NCI-H446 treated with DMSO at 0.1 percent for 48 hours (cell line): Measurements from ENCODE around the gene ARF1.

Experiments used
- DNase-seq: peaks from one replicate; lab custom pipeline; 2025; lab: John Stamatoyannopoulos, UW

The ARF1 gene

GRCh38 chr1:228082214-228082917 lies at the start of gene ARF1:
Gene ARF1, plus strand, starts transcription at chr1:228082708. Its CDS starts 14,407 bp downstream, at chr1:228097115.
- peak; percentile 85 for DNase-seq

GRCh38 chr1:228033376-228033775 lies 49.1 kb upstream of the ARF1 start:
- DNase-seq, result no peak

- no peak for DNase-seq
These were observed 47.3 kb upstream of the ARF1 start for GRCh38 chr1:228034954-228035837.

GRCh38 chr1:228035844-228036243 lies 46.7 kb upstream of the ARF1 start:
- no peak for DNase-seq

GRCh38 chr1:228036701-228037231 lies 45.7 kb upstream of the ARF1 start:
- no peak for DNase-seq

GRCh38 chr1:228037401-228038386 lies 44.8 kb upstream of the ARF1 start:
- DNase-seq, result no peak

- no peak for DNase-seq
These were observed 44.0 kb upstream of the ARF1 start for GRCh38 chr1:228038387-228039005.

- no peak for DNase-seq
These were observed 43.3 kb upstream of the ARF1 start for GRCh38 chr1:228039006-228039903.

GRCh38 chr1:228039986-228040385 lies 42.5 kb upstream of the ARF1 start:
- no peak for DNase-seq

GRCh38 chr1:228041316-228041715 lies 41.2 kb upstream of the ARF1 start:
- DNase-seq, result no peak

GRCh38 chr1:228042508-228042907 lies 40.0 kb upstream of the ARF1 start:
- no peak for DNase-seq

- DNase-seq, result no peak
These were observed 39.1 kb upstream of the ARF1 start for GRCh38 chr1:228043281-228043848.

- DNase-seq, result no peak
These were observed 37.5 kb upstream of the ARF1 start for GRCh38 chr1:228044961-228045360.

- no peak for DNase-seq
These were observed 37.1 kb upstream of the ARF1 start for GRCh38 chr1:228045405-228045804.

- DNase-seq, result no peak
These were observed 36.6 kb upstream of the ARF1 start for GRCh38 chr1:228045871-228046270.

- no peak for DNase-seq
These were observed 35.9 kb upstream of the ARF1 start for GRCh38 chr1:228046421-228047182.

GRCh38 chr1:228047183-228047466 lies 35.4 kb upstream of the ARF1 start:
- DNase-seq, result no peak

- no peak for DNase-seq
These were observed 34.4 kb upstream of the ARF1 start for GRCh38 chr1:228048120-228048519.

- no peak for DNase-seq
These were observed 33.7 kb upstream of the ARF1 start for GRCh38 chr1:228048659-228049298.
